Measurements from ENCODE around the gene DMWD.
A peak's percentile ranks its signal among the peaks of the same experiment; 100 is the strongest.

Gene DMWD

DNA sequence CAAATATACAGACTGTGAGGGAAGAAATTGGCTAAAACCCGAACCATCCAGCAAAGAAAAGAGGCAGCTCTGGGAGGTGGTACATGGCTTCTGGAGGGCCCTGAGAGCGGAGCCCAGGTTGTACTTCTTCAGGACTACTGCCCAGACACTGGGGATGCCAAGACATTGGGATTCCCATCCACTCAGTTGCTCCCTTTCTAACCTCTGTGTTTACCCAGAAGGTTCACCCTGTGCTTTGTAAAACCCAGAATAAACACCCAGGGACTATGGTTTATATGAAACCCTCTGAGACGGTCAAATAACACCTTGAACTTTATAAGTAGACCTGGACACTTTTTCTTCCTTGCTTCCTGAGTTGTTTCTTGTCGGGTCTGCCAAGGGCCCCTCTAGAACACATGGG, 49.7 kb downstream of the DMWD start:
- DNase-seq, result no peak

DNA sequence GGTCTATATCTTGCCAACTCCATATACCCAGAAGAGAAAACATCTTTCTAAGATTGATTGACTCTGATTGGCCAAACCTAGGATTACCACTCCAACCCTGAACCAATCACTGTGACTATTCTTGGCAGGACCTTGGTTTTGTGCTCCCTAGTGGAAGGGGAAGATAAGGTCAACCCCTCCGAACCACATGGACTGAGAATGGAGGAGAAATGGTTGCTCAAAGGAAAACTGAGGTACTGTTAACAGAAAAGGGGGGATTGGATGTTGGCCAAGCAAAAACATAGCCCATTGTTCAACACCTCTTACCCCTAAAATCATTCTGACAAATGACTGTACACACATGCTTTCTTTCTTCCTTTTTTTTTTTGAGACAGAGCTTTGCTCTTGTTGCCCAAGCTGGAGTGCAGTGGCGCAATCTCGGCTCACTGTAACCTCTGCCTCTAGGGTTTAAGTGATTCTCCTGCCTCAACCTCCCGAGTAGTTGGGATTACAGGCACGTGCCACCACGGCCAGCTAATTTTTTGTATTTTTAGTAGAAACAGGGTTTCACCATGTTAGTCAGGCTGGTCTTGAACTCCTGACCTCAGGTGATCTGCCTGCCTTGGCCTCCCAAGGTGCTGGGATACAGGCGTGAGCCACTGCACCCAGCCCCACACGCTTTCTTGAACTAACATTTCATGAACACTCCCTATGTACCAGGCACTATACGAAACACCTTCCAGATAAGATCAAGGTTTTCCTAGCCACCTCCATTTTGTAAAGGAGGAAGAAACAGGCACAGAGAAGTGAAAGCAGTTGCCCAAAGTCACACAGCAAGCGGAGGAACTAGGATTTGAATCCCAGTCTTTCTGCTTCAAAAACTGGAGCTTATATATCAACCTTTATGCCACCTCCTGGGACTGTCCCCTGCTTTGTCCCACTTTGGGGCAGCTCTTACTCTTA, 52.9 kb downstream of the DMWD start:
- peak; percentile 39 for DNase-seq

GRCh38 chr19:45733160-45733810, 59.4 kb downstream of the DMWD start, which contains the start of gene MEIOSIN:
Gene MEIOSIN (plus strand): TSS chr19:45733439. CDS start chr19:45735377, 1,938 bp downstream.
- DNase-seq, result no peak
